ENCODE data around the gene ABCA2. TPM values are rescaled to one million over a fixed set of nuclear protein-coding genes. Genes with fewer than 3 reads are reported as not detected.

Gene ABCA2
- total and polyA plus RNA-seq, 9 of the 15 experiments (the other 6 are each of a cell fraction or from before 2014, with no cell fraction given), result 0.69 to 16.3 (median 6.1) TPM; not detected in 2

DNA sequence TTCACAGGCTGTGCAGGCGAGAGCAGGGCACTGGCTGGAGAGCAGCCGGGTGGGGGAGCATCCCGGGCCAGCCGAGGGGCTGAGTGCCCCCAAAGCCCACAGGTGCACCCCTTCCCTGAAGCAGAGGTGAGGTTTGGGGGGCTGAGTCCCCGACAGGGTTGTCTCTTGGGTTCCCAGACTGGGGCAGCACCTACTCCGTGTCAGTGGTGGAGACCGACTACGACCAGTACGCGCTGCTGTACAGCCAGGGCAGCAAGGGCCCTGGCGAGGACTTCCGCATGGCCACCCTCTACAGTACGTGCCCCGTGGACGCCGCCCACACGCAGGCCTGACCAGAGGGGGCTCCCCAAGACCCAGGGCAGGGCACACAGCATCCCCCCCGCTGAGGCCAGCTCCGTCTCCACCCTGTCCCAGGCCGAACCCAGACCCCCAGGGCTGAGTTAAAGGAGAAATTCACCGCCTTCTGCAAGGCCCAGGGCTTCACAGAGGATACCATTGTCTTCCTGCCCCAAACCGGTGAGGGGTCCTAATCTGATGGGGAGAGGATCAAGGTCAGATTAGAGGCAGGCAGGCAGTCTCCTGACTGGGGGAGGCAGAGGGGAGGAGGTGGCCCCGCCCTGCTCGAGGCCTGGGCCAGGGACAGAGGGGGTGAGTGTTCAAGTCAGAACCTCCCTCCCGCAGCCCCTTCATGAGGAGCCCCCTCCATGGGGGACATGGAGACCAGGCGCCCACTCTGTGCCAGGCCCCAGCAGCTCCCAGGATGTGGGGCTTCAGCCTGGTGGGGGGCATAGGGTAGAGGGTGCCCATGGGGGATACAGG is 48.1 kb downstream of the ABCA2 start:
- no peak overlapping the region for H3K4me2 ChIP-seq (ENCODE audit: insufficient read depth, low read length)
- no peaks in the 10 kb centered on the region for H3K9me1 ChIP-seq (ENCODE audit: control insufficient read depth, insufficient read depth, low read length)
- H4K20me1 ChIP-seq (replicated peaks; ENCODE audit: control insufficient read depth, insufficient read depth, low read length), result no peaks in the 10 kb centered on the region
- peaks cover 9 to 93% of the 10 kb centered on the region in 2 experiments; a peak in 4 of 5 replicates for H3K4me1 ChIP-seq (replicated peaks in 1 of 2; ENCODE audit: control insufficient read depth in 2 of 2, insufficient read depth in 2 of 2, low read length in 2 of 2)
- ATAC-seq, result 0 out of 3 replicates have a peak, but pooled peaks have one; percentile 8
- POLR2A ChIA-PET, result interaction anchor here (0.6 kb wide), 1 partner anchor 11 kb away, joined by 3 read pairs; no protein-coding TSS in a partner anchor
- no peak overlapping the region for H2AFZ ChIP-seq (ENCODE audit: low read depth, low read length)
- in situ Hi-C loops (cut with MboI), result no loop called here
- no peaks in the 10 kb centered on the region for H3K36me3 ChIP-seq (ENCODE audit: control insufficient read depth, insufficient read depth, low read length)
- WGBS (ENCODE audit: insufficient coverage, low coverage, missing lambda C conversion rate), result 57% methylated on average over 22 of the region's 26 CpGs
- peak in 1 of 4 experiments; percentile 35 for DNase-seq (ENCODE audit: extremely low read depth in 1 of 4, low spot score in 3 of 4)
- peak overlapping the region in 1 of 2 experiments; percentile 85; a peak in 2 of 4 replicates for H3K9ac ChIP-seq (ENCODE audit: insufficient read depth in 1 of 2, low read depth in 2 of 2, low read length in 2 of 2)
- H3K79me2 ChIP-seq (ENCODE audit: control insufficient read depth, insufficient read depth, low read length), result no peaks in the 10 kb centered on the region
- intact Hi-C loops (cut with micrococcal nuclease), result no loop called here
- H3K4me3 ChIP-seq, result no peak overlapping the region
- no peak overlapping the region for H3K27ac ChIP-seq (ENCODE audit: extremely low read depth, low read depth, low read length)
- no peak for FAIRE-seq
- no peaks in the 10 kb centered on the region for H3K9me3 ChIP-seq (replicated peaks; ENCODE audit: control insufficient read depth, insufficient read depth, low read depth, low read length)
- CTCF ChIA-PET (ENCODE audit: low intra/inter-chr PET ratio), result no interaction called here
- H3K27me3 ChIP-seq (ENCODE audit: control insufficient read depth in 2 of 2, insufficient read depth in 2 of 2, low read length in 2 of 2), result no peaks in the 10 kb centered on the region
- no TSS peak for BruUV-seq (replicated peaks)
- TF ChIP-seq ZNF184 (CRISPR knock-in tag; IDR thresholded peaks at IDR 0.05) (no peak), RAD51 (IDR thresholded peaks at IDR 0.05; ENCODE audit: borderline replicate concordance, low read depth) (no peak), DPF2 (IDR thresholded peaks at IDR 0.05) (0 out of 2 replicates have a peak, but pooled peaks have one; percentile 16), KDM1A (IDR thresholded peaks at IDR 0.05) (no peak), HNRNPUL1 (IDR thresholded peaks at IDR 0.05; ENCODE audit: low read length) (no peak), PCBP2 (IDR thresholded peaks at IDR 0.05; ENCODE audit: low read depth, low read length, poor library complexity, severe bottlenecking) (no peak), ZNF696 (CRISPR knock-in tag; conservative IDR thresholded peaks at IDR 0.05) (no peak), NR2F6 (CRISPR knock-in tag; IDR thresholded peaks at IDR 0.05) (no peak), ARID2 (IDR thresholded peaks at IDR 0.05) (no peak), KHSRP (IDR thresholded peaks at IDR 0.05) (no peak), STAT5A (IDR thresholded peaks at IDR 0.05; ENCODE audit: borderline replicate concordance, low read length) (no peak)
- TF ChIP-seq, protein P1, sequence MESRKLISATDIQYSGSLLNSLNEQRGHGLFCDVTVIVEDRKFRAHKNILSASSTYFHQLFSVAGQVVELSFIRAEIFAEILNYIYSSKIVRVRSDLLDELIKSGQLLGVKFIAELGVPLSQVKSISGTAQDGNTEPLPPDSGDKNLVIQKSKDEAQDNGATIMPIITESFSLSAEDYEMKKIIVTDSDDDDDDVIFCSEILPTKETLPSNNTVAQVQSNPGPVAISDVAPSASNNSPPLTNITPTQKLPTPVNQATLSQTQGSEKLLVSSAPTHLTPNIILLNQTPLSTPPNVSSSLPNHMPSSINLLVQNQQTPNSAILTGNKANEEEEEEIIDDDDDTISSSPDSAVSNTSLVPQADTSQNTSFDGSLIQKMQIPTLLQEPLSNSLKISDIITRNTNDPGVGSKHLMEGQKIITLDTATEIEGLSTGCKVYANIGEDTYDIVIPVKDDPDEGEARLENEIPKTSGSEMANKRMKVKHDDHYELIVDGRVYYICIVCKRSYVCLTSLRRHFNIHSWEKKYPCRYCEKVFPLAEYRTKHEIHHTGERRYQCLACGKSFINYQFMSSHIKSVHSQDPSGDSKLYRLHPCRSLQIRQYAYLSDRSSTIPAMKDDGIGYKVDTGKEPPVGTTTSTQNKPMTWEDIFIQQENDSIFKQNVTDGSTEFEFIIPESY (CRISPR knock-in tag; IDR thresholded peaks at IDR 0.05), result no peak
- TF ChIP-seq, protein P2, sequence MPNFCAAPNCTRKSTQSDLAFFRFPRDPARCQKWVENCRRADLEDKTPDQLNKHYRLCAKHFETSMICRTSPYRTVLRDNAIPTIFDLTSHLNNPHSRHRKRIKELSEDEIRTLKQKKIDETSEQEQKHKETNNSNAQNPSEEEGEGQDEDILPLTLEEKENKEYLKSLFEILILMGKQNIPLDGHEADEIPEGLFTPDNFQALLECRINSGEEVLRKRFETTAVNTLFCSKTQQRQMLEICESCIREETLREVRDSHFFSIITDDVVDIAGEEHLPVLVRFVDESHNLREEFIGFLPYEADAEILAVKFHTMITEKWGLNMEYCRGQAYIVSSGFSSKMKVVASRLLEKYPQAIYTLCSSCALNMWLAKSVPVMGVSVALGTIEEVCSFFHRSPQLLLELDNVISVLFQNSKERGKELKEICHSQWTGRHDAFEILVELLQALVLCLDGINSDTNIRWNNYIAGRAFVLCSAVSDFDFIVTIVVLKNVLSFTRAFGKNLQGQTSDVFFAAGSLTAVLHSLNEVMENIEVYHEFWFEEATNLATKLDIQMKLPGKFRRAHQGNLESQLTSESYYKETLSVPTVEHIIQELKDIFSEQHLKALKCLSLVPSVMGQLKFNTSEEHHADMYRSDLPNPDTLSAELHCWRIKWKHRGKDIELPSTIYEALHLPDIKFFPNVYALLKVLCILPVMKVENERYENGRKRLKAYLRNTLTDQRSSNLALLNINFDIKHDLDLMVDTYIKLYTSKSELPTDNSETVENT (CRISPR knock-in tag; IDR thresholded peaks at IDR 0.05), result no peak
- TF ChIP-seq, protein P3, sequence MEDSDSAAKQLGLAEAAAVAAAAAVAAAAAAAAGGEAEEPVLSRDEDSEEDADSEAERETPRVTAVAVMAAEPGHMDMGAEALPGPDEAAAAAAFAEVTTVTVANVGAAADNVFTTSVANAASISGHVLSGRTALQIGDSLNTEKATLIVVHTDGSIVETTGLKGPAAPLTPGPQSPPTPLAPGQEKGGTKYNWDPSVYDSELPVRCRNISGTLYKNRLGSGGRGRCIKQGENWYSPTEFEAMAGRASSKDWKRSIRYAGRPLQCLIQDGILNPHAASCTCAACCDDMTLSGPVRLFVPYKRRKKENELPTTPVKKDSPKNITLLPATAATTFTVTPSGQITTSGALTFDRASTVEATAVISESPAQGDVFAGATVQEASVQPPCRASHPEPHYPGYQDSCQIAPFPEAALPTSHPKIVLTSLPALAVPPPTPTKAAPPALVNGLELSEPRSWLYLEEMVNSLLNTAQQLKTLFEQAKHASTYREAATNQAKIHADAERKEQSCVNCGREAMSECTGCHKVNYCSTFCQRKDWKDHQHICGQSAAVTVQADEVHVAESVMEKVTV (CRISPR knock-in tag; IDR thresholded peaks at IDR 0.05), result no peak
- TF ChIP-seq, protein P4, sequence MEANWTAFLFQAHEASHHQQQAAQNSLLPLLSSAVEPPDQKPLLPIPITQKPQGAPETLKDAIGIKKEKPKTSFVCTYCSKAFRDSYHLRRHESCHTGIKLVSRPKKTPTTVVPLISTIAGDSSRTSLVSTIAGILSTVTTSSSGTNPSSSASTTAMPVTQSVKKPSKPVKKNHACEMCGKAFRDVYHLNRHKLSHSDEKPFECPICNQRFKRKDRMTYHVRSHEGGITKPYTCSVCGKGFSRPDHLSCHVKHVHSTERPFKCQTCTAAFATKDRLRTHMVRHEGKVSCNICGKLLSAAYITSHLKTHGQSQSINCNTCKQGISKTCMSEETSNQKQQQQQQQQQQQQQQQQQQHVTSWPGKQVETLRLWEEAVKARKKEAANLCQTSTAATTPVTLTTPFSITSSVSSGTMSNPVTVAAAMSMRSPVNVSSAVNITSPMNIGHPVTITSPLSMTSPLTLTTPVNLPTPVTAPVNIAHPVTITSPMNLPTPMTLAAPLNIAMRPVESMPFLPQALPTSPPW (CRISPR knock-in tag; IDR thresholded peaks at IDR 0.05), result peak; percentile 71
